H1 (cell line): ENCODE measurements around the gene INCENP. TPM values are rescaled to one million over a fixed set of nuclear protein-coding genes. Genes with fewer than 3 reads are reported as not detected.

Experiments
- HDAC6 ChIP-seq: IDR thresholded peaks from one replicate; pipeline ENCODE4 v1.7.1; 2012; ENCODE audit warnings: low read depth, mild to moderate bottlenecking, inconsistent platforms, low read length, moderate library complexity
- MAFK ChIP-seq: IDR thresholded peaks from 2 replicates; pipeline ENCODE4 v1.6.1; 2012; ENCODE audit warnings: low read depth, mild to moderate bottlenecking, improper control_type of control experiment, low read length
- RFX5 ChIP-seq: IDR thresholded peaks from 2 replicates; pipeline ENCODE4 v1.6.1; 2011; ENCODE audit warnings: low read depth, low read length, improper control_type of control experiment, borderline replicate concordance
- ZNF274 ChIP-seq: IDR thresholded peaks from 2 replicates; pipeline ENCODE4 v1.7.0; 2012; ENCODE audit warnings: low read length, borderline replicate concordance; ENCODE audit errors: extremely low read depth
- polyA plus RNA-seq, 7 experiments: library from polyadenylated mRNA; depleted of rRNA in 3 of 7; stranded (reverse) in 5 of 7; unstranded in 2 of 7; fragments of >200 nt in 5 of 7; fragments of 200-250 nt in 2 of 7; gene quantifications; 1 replicate in 5 of 7; 2 replicates in 1 of 7; 4 replicates in 1 of 7; pipeline versions ENCODE4 v1.2.1 to v1.2.3, GENCODE V29; 2011 to 2013; ENCODE audit warnings: missing spikeins in 2 of 7, mixed read lengths in 2 of 7
- total RNA-seq: library from RNA; stranded (reverse); fragmentation: NEBNext Ultra II Directional; extraction: Animal tissue kit (Norgen Biotek cat#: 25700); gene quantifications from 2 replicates; pipeline ENCODE4 v1.2.1, GENCODE V29; 2021
- TF ChIP-seq, protein P1 (sequence below): fragments of 300-600 bp; sonication (generic); IDR thresholded peaks from 2 replicates; pipeline ENCODE4 v1.7.1; 2012; ENCODE audit warnings: low read length, moderate library complexity, mild to moderate bottlenecking, inconsistent platforms; ENCODE audit not compliant: insufficient replicate concordance

INCENP gene
- total and polyA plus RNA-seq, 2 of the 8 experiments (the other 6 are each of a cell fraction or from before 2014, with no cell fraction given) = 25.4 to 132 TPM

GRCh38 chr11:62181097-62181496 is 57.3 kb downstream of the INCENP start (continued):
- TF ChIP-seq RFX5 (no peak), HDAC6 (no peak), ZNF274 (no peak), MAFK (no peak)
- TF ChIP-seq, protein P1, sequence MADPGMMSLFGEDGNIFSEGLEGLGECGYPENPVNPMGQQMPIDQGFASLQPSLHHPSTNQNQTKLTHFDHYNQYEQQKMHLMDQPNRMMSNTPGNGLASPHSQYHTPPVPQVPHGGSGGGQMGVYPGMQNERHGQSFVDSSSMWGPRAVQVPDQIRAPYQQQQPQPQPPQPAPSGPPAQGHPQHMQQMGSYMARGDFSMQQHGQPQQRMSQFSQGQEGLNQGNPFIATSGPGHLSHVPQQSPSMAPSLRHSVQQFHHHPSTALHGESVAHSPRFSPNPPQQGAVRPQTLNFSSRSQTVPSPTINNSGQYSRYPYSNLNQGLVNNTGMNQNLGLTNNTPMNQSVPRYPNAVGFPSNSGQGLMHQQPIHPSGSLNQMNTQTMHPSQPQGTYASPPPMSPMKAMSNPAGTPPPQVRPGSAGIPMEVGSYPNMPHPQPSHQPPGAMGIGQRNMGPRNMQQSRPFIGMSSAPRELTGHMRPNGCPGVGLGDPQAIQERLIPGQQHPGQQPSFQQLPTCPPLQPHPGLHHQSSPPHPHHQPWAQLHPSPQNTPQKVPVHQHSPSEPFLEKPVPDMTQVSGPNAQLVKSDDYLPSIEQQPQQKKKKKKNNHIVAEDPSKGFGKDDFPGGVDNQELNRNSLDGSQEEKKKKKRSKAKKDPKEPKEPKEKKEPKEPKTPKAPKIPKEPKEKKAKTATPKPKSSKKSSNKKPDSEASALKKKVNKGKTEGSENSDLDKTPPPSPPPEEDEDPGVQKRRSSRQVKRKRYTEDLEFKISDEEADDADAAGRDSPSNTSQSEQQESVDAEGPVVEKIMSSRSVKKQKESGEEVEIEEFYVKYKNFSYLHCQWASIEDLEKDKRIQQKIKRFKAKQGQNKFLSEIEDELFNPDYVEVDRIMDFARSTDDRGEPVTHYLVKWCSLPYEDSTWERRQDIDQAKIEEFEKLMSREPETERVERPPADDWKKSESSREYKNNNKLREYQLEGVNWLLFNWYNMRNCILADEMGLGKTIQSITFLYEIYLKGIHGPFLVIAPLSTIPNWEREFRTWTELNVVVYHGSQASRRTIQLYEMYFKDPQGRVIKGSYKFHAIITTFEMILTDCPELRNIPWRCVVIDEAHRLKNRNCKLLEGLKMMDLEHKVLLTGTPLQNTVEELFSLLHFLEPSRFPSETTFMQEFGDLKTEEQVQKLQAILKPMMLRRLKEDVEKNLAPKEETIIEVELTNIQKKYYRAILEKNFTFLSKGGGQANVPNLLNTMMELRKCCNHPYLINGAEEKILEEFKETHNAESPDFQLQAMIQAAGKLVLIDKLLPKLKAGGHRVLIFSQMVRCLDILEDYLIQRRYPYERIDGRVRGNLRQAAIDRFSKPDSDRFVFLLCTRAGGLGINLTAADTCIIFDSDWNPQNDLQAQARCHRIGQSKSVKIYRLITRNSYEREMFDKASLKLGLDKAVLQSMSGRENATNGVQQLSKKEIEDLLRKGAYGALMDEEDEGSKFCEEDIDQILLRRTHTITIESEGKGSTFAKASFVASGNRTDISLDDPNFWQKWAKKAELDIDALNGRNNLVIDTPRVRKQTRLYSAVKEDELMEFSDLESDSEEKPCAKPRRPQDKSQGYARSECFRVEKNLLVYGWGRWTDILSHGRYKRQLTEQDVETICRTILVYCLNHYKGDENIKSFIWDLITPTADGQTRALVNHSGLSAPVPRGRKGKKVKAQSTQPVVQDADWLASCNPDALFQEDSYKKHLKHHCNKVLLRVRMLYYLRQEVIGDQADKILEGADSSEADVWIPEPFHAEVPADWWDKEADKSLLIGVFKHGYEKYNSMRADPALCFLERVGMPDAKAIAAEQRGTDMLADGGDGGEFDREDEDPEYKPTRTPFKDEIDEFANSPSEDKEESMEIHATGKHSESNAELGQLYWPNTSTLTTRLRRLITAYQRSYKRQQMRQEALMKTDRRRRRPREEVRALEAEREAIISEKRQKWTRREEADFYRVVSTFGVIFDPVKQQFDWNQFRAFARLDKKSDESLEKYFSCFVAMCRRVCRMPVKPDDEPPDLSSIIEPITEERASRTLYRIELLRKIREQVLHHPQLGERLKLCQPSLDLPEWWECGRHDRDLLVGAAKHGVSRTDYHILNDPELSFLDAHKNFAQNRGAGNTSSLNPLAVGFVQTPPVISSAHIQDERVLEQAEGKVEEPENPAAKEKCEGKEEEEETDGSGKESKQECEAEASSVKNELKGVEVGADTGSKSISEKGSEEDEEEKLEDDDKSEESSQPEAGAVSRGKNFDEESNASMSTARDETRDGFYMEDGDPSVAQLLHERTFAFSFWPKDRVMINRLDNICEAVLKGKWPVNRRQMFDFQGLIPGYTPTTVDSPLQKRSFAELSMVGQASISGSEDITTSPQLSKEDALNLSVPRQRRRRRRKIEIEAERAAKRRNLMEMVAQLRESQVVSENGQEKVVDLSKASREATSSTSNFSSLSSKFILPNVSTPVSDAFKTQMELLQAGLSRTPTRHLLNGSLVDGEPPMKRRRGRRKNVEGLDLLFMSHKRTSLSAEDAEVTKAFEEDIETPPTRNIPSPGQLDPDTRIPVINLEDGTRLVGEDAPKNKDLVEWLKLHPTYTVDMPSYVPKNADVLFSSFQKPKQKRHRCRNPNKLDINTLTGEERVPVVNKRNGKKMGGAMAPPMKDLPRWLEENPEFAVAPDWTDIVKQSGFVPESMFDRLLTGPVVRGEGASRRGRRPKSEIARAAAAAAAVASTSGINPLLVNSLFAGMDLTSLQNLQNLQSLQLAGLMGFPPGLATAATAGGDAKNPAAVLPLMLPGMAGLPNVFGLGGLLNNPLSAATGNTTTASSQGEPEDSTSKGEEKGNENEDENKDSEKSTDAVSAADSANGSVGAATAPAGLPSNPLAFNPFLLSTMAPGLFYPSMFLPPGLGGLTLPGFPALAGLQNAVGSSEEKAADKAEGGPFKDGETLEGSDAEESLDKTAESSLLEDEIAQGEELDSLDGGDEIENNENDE = no peak
